Uterus (tissue), 4 donors: Measurements from ENCODE around the gene FBXL3. TPM values are rescaled to one million over a fixed set of nuclear protein-coding genes. Genes with fewer than 3 reads are reported as not detected.

Source experiments
- DNase-seq, 2 donors: peaks; one replicate each; pipeline ENCODE4 v3.0.0-alpha.2; 2019 to 2020
- H3K27ac ChIP-seq, 2 donors: fragments of 200-600 bp; sonication (generic); 1 replicate in 1 of 2; 2 replicates in 1 of 2; pipeline ENCODE4 v1.5.1; 2016 to 2018
- H3K27me3 ChIP-seq, 2 donors: fragments of 200-600 bp; sonication (generic); one replicate each; pipeline ENCODE4 v1.5.1; 2018 to 2019; ENCODE audit warnings: control low read depth in 1 of 2
- H3K36me3 ChIP-seq, 2 donors: fragments of 200-600 bp; sonication (generic); one replicate each; pipeline ENCODE4 v1.5.1; 2019; ENCODE audit warnings: control low read depth in 1 of 2
- H3K4me1 ChIP-seq, 2 donors: fragments of 200-600 bp; sonication (generic); one replicate each; pipeline ENCODE4 v1.5.1; 2018 to 2019; ENCODE audit warnings: control low read depth in 1 of 2
- H3K4me3 ChIP-seq, 2 donors: fragments of 200-600 bp; sonication (generic); 1 replicate in 1 of 2; 2 replicates in 1 of 2; pipeline ENCODE4 v1.5.1; 2018 to 2019; ENCODE audit warnings: mild to moderate bottlenecking in 1 of 2
- H3K9me3 ChIP-seq, 2 donors: fragments of 200-600 bp; sonication (generic); one replicate each; pipeline ENCODE4 v1.5.1; 2019; ENCODE audit warnings: control low read depth in 1 of 2
- CTCF ChIP-seq, 4 experiments: fragments of 200-600 bp in 2 of 4; fragments of 450-650 bp in 2 of 4; sonication (generic) in 2 of 4; IDR thresholded peaks; one replicate each; pipeline ENCODE4 v1.5.1; 2016 to 2019; ENCODE audit warnings: antibody characterized with exemption in 4 of 4, mild to moderate bottlenecking in 2 of 4, moderate library complexity in 1 of 4
- POLR2A ChIP-seq, 2 donors: fragments of 450-650 bp; IDR thresholded peaks; one replicate each; pipeline ENCODE4 v1.6.1; 2016; ENCODE audit warnings: antibody characterized with exemption in 2 of 2, mild to moderate bottlenecking in 1 of 2, moderate library complexity in 1 of 2
- intact Hi-C: fragments of 100-400 bp; cut with DNase I; formaldehyde crosslinking; loops from one replicate; pipeline ENCODE4 v1.15.1; 2023; ENCODE audit warnings: low total_unique reads
- total RNA-seq, 4 donors: library from RNA; depleted of rRNA in 3 of 4; stranded (reverse); fragments of >200 nt in 3 of 4; gene quantifications; one replicate each; pipeline versions ENCODE4 v1.1.0 to v1.2.4, GENCODE V29; 2014 to 2023
- donor health status: DM: yes; HTN: yes; CAD: no.

FBXL3 gene
- 100 to 1,000 TPM in 2 of 4 donors, 10 to 100 TPM in 2; 62.8 to 158 (median 92.3) TPM for total RNA-seq

- H3K27me3 ChIP-seq = no peaks in the 10 kb centered on the region
- peak within 1 kb of the TSS; percentile 100 for H3K27ac ChIP-seq
- H3K4me1 ChIP-seq = no peaks in the 10 kb centered on the region
- peak within 1 kb of the TSS; percentile 59 to 99 for H3K4me3 ChIP-seq
- TF ChIP-seq CTCF (IDR thresholded peaks at IDR 0.05) = no peak
- TF ChIP-seq POLR2A (IDR thresholded peaks at IDR 0.05) = peak; percentile 49 to 76
- H3K9me3 ChIP-seq = no peaks in the 10 kb centered on the region
- intact Hi-C loops = no loop called here
- H3K36me3 ChIP-seq = no peaks in the 10 kb centered on the region
- peak; percentile 86 to 87 for DNase-seq
These were observed at the start of gene FBXL3 for GRCh38 chr13:77026861-77027621. TSS of gene FBXL3 (minus strand) at chr13:77027159. CDS start at chr13:77021860, 5,299 bp downstream.

DNA sequence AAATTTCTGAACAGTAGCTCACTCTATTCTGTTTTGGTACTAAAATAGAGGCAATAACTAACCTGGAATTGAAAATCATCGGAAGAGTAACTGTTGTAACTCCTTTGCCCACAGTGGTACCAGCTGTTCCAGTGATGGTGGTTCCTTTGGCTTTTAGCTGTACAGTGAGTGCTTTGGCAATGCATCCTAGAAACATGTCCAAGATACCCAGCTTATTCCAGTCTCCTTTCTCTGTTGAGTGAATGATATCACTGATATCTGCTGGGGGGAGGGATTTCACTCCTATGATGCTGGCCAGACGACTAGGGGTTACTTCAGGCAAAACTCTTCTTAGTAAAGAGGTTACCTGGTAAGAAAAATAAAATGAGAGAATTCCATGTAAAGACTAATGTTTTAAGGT is 40.6 kb upstream of the FBXL3 start:
- Histone ChIP-seq H3K9me3 (no peaks in the 10 kb centered on the region), H3K27ac (no peak overlapping the region), H3K4me1 (no peaks in the 10 kb centered on the region), H3K27me3 (no peaks in the 10 kb centered on the region), H3K4me3 (no peak overlapping the region), H3K36me3 (no peaks in the 10 kb centered on the region)
- no peak for DNase-seq
- TF ChIP-seq POLR2A (IDR thresholded peaks at IDR 0.05) (no peak), CTCF (IDR thresholded peaks at IDR 0.05) (no peak)
- intact Hi-C loops = no loop called here

GRCh38 chr13:77065461-77066147 is 38.6 kb upstream of the FBXL3 start:
- H3K9me3 ChIP-seq = no peaks in the 10 kb centered on the region
- H3K27me3 ChIP-seq = no peaks in the 10 kb centered on the region
- intact Hi-C loops = no loop called here
- no peaks in the 10 kb centered on the region for H3K4me1 ChIP-seq
- no peak for TF ChIP-seq POLR2A (IDR thresholded peaks at IDR 0.05)
- TF ChIP-seq CTCF (IDR thresholded peaks at IDR 0.05) = no peak
- no peaks in the 10 kb centered on the region for H3K36me3 ChIP-seq
- no peak for DNase-seq
- no peak overlapping the region for H3K27ac ChIP-seq
- no peak overlapping the region for H3K4me3 ChIP-seq

GRCh38 chr13:77062097-77062496 is 35.1 kb upstream of the FBXL3 start:
- no peak for DNase-seq
- Histone ChIP-seq H3K4me3 (no peak overlapping the region), H3K36me3 (no peaks in the 10 kb centered on the region), H3K27me3 (no peaks in the 10 kb centered on the region), H3K4me1 (no peaks in the 10 kb centered on the region), H3K9me3 (no peaks in the 10 kb centered on the region), H3K27ac (no peak overlapping the region)
- intact Hi-C loops = no loop called here
- TF ChIP-seq POLR2A (IDR thresholded peaks at IDR 0.05) = no peak
- TF ChIP-seq CTCF (IDR thresholded peaks at IDR 0.05) = no peak

DNA sequence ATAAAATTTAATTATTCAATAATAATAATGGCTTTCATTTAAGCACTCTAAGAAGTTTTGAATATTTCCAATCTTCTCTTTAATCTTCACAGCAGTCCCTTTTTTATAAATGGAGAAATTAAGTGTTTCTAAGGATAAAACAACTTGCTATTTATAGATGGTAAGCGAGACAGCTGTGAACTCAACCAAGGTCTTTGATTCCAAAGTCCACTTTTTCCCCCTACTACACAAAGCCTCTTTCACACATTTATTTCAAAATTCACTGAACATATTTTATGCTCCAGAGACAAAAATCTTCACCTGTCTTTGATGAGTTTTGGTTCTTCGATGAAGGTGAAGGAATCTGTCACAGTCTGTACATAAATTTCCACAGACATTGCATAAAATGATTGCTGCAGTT is 34.4 kb upstream of the FBXL3 start:
- intact Hi-C loops = no loop called here
- Histone ChIP-seq H3K27me3 (no peaks in the 10 kb centered on the region), H3K27ac (no peak overlapping the region), H3K4me1 (no peaks in the 10 kb centered on the region), H3K36me3 (no peaks in the 10 kb centered on the region), H3K9me3 (no peaks in the 10 kb centered on the region), H3K4me3 (no peak overlapping the region)
- TF ChIP-seq CTCF (IDR thresholded peaks at IDR 0.05) = no peak
- TF ChIP-seq POLR2A (IDR thresholded peaks at IDR 0.05) = no peak
- DNase-seq = no peak
